ENCODE measurements around the gene PILRB. TPM values are rescaled to one million over a fixed set of nuclear protein-coding genes. Genes with fewer than 3 reads are reported as not detected.
"Not testable (repeated sequence)": the region's sequence is repeated elsewhere in the genome, so short reads cannot be mapped to it uniquely, and the experiment has no call there.

Gene PILRB
- total RNA-seq, 1 donor from 2014 or later: 20.8 TPM

GRCh38 chr7:100342765-100343164, 15.2 kb upstream of the PILRB start:
- DNase-seq (ENCODE audit: low read depth): no peak
- no peaks in the 10 kb centered on the region for H3K27me3 ChIP-seq (ENCODE audit: control insufficient read depth, insufficient read depth, low read length)
- no peak overlapping the region for H3K4me3 ChIP-seq (ENCODE audit: low read depth, low read length)
- peaks cover 1% of the 10 kb centered on the region for H3K36me3 ChIP-seq (ENCODE audit: control insufficient read depth, insufficient read depth, low read length)
- TF ChIP-seq, protein P1, sequence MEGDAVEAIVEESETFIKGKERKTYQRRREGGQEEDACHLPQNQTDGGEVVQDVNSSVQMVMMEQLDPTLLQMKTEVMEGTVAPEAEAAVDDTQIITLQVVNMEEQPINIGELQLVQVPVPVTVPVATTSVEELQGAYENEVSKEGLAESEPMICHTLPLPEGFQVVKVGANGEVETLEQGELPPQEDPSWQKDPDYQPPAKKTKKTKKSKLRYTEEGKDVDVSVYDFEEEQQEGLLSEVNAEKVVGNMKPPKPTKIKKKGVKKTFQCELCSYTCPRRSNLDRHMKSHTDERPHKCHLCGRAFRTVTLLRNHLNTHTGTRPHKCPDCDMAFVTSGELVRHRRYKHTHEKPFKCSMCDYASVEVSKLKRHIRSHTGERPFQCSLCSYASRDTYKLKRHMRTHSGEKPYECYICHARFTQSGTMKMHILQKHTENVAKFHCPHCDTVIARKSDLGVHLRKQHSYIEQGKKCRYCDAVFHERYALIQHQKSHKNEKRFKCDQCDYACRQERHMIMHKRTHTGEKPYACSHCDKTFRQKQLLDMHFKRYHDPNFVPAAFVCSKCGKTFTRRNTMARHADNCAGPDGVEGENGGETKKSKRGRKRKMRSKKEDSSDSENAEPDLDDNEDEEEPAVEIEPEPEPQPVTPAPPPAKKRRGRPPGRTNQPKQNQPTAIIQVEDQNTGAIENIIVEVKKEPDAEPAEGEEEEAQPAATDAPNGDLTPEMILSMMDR (IDR thresholded peaks at IDR 0.05; ENCODE audit: insufficient read depth, low read length, poor library complexity, severe bottlenecking): no peak

- H3K4me3 ChIP-seq (ENCODE audit: low read depth, low read length); H3K36me3 ChIP-seq (ENCODE audit: control insufficient read depth, insufficient read depth, low read length); DNase-seq (ENCODE audit: low read depth); H3K27me3 ChIP-seq (ENCODE audit: control insufficient read depth, insufficient read depth, low read length): not testable (repeated sequence)
Observed at GRCh38 chr7:100344124-100344559, 13.8 kb upstream of the PILRB start.

DNA sequence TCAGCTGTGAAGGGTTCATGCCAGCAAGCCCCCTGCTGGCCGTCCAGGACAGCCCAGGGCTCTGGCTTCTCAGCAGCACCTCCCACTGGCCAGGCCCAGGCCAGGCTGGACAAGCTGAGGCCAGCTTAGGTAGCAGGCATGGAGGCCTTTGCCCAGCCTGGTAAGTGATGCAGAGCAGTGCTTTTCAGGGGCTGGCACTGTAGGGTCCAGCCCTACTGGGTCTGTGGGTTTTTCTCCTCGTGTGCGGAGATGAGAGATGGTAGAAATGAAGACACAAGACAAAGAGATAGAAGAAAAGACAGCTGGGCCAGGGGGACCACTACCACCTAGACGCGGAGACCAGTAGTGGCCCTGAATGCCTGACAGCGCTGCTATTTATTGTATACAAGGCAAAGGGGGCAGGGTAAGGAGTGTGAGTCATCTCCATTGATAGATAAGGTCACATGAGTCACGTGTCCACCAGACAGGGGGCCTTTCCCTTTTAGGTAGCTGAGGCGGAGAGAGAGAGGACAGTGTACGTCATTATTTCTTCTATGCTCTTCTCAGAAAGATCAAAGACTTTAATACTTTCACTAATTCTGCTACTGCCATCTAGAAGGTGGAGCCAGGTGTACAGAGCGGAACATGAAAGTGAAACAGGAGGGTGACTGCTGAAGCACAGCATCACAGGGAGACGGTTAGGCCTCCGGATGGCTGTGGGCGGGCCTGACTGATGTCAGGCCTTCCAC, 13.2 kb upstream of the PILRB start:
- not testable (repeated sequence) for H3K27me3 ChIP-seq (ENCODE audit: control insufficient read depth, insufficient read depth, low read length); H3K4me3 ChIP-seq (ENCODE audit: low read depth, low read length); H3K36me3 ChIP-seq (ENCODE audit: control insufficient read depth, insufficient read depth, low read length)
- TF ChIP-seq, protein P1 (IDR thresholded peaks at IDR 0.05; ENCODE audit: insufficient read depth, low read length, poor library complexity, severe bottlenecking): peak; percentile 53
- peak; percentile 41 for DNase-seq (ENCODE audit: low read depth)

GRCh38 chr7:100345288-100345672, 12.6 kb upstream of the PILRB start:
- H3K27me3 ChIP-seq (ENCODE audit: control insufficient read depth, insufficient read depth, low read length); H3K4me3 ChIP-seq (ENCODE audit: low read depth, low read length); DNase-seq (ENCODE audit: low read depth); H3K36me3 ChIP-seq (ENCODE audit: control insufficient read depth, insufficient read depth, low read length): not testable (repeated sequence)
- TF ChIP-seq, protein P1 (IDR thresholded peaks at IDR 0.05; ENCODE audit: insufficient read depth, low read length, poor library complexity, severe bottlenecking): peak; percentile 14

- H3K36me3 ChIP-seq (ENCODE audit: control insufficient read depth, insufficient read depth, low read length): peaks cover 6% of the 10 kb centered on the region
Observed at GRCh38 chr7:100346921-100347320, 11.0 kb upstream of the PILRB start.

DNA sequence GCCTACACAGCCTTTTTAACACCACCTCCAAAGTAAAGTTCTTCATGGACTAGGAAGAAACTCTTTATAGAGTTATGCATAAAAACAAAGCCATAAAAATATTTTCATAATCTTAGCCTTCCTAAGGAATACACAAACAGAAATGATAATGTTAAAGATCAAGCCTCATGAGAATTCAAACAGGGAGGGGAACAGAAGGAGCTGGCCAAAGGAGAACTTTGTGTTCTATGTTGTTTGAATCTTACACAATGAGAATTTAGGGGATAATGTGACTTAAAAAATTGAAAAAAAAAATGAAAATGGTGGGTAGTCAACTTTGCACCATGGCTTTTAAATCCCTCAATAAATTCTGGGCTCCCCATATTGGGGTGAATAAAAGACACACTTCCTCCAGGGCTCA, 9.1 kb upstream of the PILRB start:
- TF ChIP-seq, protein P1 (IDR thresholded peaks at IDR 0.05; ENCODE audit: insufficient read depth, low read length, poor library complexity, severe bottlenecking): no peak
- peaks cover 6% of the 10 kb centered on the region for H3K36me3 ChIP-seq (ENCODE audit: control insufficient read depth, insufficient read depth, low read length)
- DNase-seq (ENCODE audit: low read depth): no peak
- no peaks in the 10 kb centered on the region for H3K27me3 ChIP-seq (ENCODE audit: control insufficient read depth, insufficient read depth, low read length)
- no peak overlapping the region for H3K4me3 ChIP-seq (ENCODE audit: low read depth, low read length)

More at GRCh38 chr7:100346921-100347320, 11.0 kb upstream of the PILRB start:
- no peak for DNase-seq (ENCODE audit: low read depth)
- TF ChIP-seq, protein P1 (IDR thresholded peaks at IDR 0.05; ENCODE audit: insufficient read depth, low read length, poor library complexity, severe bottlenecking): no peak
- Histone ChIP-seq H3K27me3 (ENCODE audit: control insufficient read depth, insufficient read depth, low read length) (no peaks in the 10 kb centered on the region), H3K4me3 (ENCODE audit: low read depth, low read length) (no peak overlapping the region)
